ENCODE measurements around the gene LETMD1.

- TF ChIP-seq CTCF (IDR thresholded peaks at IDR 0.05; ENCODE audit: insufficient read depth, low read length): no peak
- TF ChIP-seq POLR2AphosphoS5 (IDR thresholded peaks at IDR 0.05; ENCODE audit: low read depth): peak; percentile 91
- TF ChIP-seq REST (IDR thresholded peaks at IDR 0.05; ENCODE audit: insufficient replicate concordance, low read depth): peak; percentile 53
- TF ChIP-seq GABPA (IDR thresholded peaks at IDR 0.05; ENCODE audit: low read depth): no peak
Observed at GRCh38 chr12:51083126-51083833, 35.2 kb downstream of the LETMD1 start, which contains the start of gene CSRNP2.

Data from HL-60 (cell line).